22Rv1 (cell line): ENCODE results near the gene STRBP.

Experiments
- ZFX ChIP-seq: fragments of 450-650 bp; IDR thresholded peaks from 2 replicates; pipeline ENCODE4 v1.6.1; 2017; ENCODE audit warnings: antibody characterized with exemption, borderline replicate concordance
- TF ChIP-seq, protein P1 (sequence below): fragments of 450-650 bp; IDR thresholded peaks from 2 replicates; pipeline ENCODE4 v1.5.1; 2017; ENCODE audit warnings: mild to moderate bottlenecking

DNA sequence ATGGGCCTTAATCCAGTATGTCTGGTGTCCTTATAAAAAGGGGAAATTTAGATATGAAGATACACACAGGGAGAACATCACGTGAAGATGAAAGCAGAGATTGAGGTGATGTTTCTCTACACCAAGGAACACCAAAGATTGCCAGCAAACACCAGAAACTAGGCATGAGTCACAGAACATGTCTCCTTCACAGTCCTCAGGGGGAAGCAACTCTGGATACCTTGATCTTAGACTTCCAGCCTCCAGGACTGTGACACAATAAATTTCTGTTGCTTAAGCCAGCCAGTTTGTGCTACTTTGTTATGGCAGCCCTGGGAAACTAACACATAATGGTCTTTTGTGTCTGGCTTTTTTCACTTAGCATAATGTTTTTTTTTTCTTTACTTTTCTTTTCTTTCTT, 41.2 kb upstream of the STRBP start:
- TF ChIP-seq, protein P1, sequence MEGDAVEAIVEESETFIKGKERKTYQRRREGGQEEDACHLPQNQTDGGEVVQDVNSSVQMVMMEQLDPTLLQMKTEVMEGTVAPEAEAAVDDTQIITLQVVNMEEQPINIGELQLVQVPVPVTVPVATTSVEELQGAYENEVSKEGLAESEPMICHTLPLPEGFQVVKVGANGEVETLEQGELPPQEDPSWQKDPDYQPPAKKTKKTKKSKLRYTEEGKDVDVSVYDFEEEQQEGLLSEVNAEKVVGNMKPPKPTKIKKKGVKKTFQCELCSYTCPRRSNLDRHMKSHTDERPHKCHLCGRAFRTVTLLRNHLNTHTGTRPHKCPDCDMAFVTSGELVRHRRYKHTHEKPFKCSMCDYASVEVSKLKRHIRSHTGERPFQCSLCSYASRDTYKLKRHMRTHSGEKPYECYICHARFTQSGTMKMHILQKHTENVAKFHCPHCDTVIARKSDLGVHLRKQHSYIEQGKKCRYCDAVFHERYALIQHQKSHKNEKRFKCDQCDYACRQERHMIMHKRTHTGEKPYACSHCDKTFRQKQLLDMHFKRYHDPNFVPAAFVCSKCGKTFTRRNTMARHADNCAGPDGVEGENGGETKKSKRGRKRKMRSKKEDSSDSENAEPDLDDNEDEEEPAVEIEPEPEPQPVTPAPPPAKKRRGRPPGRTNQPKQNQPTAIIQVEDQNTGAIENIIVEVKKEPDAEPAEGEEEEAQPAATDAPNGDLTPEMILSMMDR: no peak
- TF ChIP-seq ZFX: no peak
